HG03457 (cell line): ENCODE results near the gene ITGAE.

Source experiments
- ATAC-seq: cut with Tn5 transposase; IDR thresholded peaks from one replicate; pipeline ENCODE4 v1.9.1; 2021; ENCODE audit warnings: moderate number of reproducible peaks; ENCODE audit not compliant: unreplicated experiment

The ITGAE gene

DNA sequence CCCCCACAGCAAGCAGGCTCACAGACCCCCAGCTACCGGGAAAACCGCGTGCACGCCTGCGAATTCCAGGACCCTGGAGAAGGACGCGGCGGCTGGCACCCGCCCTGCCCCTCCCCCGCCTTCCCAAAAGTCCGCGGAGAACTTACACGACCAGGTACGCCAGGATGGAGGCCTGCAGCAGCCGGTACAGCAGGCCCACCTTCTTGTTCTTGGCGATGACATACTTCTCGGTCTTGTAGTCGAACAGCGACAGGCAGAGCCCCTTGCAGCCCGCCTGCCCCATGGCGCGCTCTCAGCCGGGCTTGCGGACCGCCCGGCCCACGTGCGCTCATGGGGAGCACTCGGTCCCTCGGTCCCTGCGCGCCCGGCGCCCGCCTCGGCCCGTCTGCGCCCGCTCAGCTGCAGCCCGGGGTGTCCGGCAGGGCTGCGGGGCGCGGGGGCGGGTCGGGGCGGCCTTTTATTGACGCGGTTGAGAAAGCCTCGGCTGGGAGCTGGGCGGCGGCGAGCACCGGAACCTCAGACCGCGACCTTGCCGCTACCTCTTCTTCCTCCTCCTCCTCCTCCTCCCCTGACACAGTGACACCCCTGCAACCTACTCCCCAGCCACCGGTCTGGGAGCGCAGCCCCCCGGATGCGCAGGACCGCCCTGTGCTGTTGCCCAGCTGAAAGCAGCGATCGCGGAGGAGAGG, 105.1 kb downstream of the ITGAE start, which contains the start of gene P2RX5:
TSS of gene P2RX5 (minus strand) at position 433 of the 689 bp plus-strand sequence. CDS start at position 283, 150 bp downstream.
- ATAC-seq, result no peak

- ATAC-seq, result no peak
These were observed 105.8 kb downstream of the ITGAE start for GRCh38 chr17:3695129-3695722.

GRCh38 chr17:3693829-3694231, 107.2 kb downstream of the ITGAE start:
- peak; percentile 49 for ATAC-seq

DNA sequence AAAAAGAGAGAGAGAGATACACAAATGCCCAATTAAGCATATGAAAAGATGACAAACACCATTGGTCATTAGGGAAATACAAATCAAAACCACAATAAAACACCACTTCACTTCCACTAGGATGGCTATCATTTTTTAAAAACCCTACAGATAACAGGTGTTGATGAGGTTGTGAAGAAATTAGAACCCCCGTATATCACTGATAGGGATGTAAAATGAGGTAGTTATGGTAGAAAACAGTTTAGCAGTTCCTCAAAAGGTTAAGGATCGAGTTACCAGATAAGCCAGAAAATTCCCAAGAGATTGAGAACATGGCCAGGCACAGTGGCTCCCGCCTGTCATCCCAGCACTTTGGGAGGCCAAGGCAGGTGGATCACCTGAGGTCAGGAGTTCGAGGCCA, 107.8 kb downstream of the ITGAE start:
- no peak for ATAC-seq

DNA sequence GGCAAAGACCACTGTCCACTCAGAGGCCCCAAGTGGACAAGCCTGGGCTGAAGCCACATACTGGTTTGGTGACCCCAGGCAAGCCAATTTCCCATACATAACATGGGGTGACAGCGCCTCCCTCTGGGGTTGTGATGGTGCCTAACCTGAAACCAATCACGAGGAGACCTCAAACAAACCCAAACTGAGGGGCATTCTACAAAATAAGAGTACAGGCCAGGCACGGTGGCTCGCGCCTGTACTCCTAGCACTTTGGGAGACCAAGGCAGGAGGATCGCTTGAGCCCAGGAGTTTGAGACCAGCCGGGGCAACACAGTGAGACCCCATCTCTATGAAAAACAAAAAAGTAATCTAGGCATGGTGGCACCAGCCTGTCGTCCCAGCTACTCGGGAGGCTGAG, 108.6 kb downstream of the ITGAE start:
- no peak for ATAC-seq

GRCh38 chr17:3691617-3692067, 109.3 kb downstream of the ITGAE start:
- no peak for ATAC-seq

GRCh38 chr17:3690094-3690715, 110.8 kb downstream of the ITGAE start:
- ATAC-seq, result no peak

GRCh38 chr17:3689262-3690093, 111.5 kb downstream of the ITGAE start:
- no peak for ATAC-seq

DNA sequence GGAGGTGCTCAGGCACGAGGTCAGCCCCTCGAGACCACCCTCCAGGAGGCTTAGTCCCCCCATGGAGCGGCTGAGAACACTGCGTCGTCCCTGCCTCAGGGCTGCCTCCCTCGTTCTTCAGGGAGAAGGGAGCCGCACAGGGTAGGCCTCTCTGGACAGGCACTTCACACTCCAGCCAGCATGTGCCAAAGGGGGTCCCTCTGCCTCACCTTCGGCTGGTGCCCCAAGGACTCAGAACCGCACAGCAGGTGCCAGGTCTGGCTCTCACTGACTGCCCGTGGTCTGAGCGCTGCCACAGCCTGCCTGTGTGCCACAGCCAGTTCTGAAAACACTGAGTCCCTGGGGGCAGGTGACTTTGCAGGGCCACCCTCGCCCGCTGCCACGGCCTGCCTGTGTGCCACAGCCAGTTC, 112.1 kb downstream of the ITGAE start:
- no peak for ATAC-seq

- ATAC-seq, result no peak
These were observed 112.9 kb downstream of the ITGAE start for GRCh38 chr17:3688027-3688553.

DNA sequence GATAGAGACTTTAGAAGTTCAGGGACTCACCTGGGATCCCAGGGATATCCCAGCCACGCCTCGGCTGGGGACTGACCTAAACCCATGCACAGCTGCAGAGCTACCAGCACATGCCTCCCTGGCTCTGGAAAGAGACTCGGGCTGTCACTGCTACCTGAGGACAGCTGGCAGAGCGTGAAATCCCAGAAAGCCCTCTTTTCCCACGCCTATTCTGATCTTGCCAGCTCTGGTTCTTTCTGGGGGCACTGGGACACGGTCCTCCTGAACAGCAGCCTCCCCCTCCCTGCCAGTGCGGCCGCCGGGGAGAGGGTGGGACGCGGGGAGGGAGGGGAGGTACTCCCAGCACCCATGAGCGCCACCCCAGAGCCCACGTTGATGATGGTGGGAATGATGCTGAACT, 115.8 kb downstream of the ITGAE start:
- no peak for ATAC-seq

GRCh38 chr17:3683054-3683511, 117.9 kb downstream of the ITGAE start:
- ATAC-seq, result no peak

- ATAC-seq, result no peak
These were observed 119.0 kb downstream of the ITGAE start for GRCh38 chr17:3682033-3682432.

- ATAC-seq, result no peak
These were observed 119.4 kb downstream of the ITGAE start for GRCh38 chr17:3681565-3681964.

- no peak for ATAC-seq
These were observed 119.9 kb downstream of the ITGAE start for GRCh38 chr17:3681057-3681456.

DNA sequence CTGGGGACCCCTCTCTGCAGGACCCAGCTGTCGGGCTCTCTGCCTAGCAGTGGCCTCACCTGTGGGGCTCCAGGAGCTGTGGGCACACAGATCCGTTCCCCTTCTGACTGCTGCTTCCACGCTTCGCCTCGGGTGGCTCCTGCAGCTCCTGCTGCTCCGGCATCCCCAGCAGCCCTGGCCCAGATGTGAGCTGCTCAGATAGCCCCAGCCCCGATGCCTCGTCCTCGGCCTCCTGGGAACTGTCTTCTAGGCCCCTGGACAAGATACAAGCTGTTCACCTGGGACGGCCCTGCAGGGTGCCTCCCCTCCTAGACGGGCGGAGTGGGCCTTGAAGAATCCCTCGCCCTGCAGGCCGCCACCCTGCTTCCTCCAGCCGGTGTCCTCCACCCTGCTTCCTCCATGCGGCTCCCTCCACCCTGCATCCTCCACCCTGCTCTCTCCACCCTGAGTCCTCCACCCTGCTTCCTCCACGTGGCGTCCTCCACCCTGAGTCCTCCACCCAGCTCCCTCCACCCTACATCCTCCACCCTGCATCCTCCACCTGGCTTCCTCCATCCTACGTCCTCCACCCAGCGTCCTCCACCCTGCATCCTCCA, 121.4 kb downstream of the ITGAE start:
- no peak for ATAC-seq

DNA sequence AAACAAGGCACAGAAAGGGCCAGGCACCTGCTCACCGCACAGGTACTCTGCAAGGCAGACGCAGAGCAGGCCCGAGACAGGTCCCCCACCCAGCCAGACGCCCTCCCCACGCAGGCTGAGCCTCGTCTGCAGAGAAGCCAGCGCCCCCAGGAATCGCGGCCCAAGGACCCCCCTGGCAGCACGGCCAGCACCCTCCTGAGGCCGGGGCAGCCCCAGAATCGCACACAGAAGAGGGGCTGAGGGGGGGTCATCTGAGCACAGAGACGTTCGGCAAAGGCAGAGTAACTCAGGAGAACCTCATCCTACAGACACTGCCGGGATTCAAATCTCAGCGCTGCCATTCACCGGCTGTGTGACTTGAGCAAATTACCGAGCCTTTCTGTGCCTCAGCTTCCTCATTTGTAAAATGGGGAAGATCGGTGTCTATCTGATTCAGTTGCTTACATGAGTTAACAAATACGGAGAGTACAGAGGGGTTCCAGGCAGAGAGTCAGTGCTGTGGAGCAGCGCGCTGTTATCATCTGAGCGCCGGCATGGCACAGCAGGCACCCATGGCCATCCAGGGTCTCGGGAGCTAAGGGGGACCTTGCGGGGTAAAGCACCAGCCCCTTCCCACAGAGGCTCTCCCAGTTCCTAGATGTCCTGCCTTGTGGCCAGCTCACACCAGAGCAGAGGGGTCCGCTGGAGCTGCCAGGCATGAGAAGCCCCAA, 122.0 kb downstream of the ITGAE start:
- ATAC-seq, result no peak

- no peak for ATAC-seq
These were observed 122.7 kb downstream of the ITGAE start for GRCh38 chr17:3678095-3678820.

- ATAC-seq, result no peak
These were observed 125.1 kb downstream of the ITGAE start for GRCh38 chr17:3675886-3676285.
